HPDE6-E6E7 (cell line): ENCODE measurements around the gene EFCAB12.

Experiments used
- DNase-seq: peaks from one replicate; pipeline ENCODE4 v3.0.0; 2011; ENCODE audit warnings: missing footprints; ENCODE audit errors: extremely low spot score

The EFCAB12 gene

GRCh38 chr3:129445471-129445870 lies 17.0 kb upstream of the EFCAB12 start:
- DNase-seq: no peak

- no peak for DNase-seq
Measured at GRCh38 chr3:129442947-129443346, 14.5 kb upstream of the EFCAB12 start.

DNA sequence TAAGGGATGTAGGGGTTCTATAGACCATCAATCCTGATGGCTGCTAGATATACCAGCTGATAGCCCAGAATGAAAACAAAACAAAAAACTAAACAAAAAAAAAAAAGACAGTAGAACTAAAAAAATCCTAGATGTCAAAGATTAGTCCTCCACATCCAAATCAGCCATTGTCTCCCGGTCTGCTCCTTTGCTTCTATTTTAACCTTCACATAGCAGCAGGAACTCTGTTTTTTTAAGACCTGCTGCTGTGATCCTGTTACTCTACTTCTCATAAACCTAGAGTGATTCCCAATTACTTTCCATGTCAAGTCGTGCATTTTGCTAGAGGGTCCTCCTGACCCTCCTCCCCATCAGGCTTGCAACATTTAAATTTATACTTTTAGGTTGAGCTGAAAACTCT lies 14.1 kb upstream of the EFCAB12 start:
- DNase-seq: no peak

- no peak for DNase-seq
Measured at GRCh38 chr3:129441782-129442181, 13.3 kb upstream of the EFCAB12 start.

- no peak for DNase-seq
Measured at GRCh38 chr3:129441215-129441614, 12.8 kb upstream of the EFCAB12 start.

DNA sequence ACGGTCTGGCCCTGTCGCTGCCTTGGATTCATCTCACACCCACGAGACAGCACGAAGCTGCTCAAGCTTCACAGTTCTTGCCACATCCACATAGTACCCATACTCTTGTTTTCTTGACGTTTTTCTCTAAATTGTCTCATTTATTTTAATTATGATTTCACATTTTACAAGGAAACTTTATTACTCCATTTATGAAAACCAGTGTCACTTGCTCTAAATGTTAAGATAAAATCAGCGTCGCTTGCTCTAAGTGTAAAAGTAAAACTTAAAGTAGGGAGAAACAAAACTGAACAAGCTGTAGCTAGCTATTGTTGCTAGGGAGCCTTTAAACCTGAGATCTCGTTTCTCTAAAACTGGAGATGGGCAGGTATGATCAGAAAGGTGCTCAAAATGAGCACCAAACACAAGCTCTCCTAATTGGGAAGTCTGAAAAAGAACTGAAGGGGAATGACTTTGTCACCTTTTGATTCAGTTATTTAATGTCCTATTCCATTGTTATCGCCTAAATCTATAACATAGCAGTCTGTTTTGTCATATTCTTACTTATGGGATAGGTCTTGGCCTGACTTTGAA lies 12.3 kb upstream of the EFCAB12 start:
- DNase-seq: no peak

DNA sequence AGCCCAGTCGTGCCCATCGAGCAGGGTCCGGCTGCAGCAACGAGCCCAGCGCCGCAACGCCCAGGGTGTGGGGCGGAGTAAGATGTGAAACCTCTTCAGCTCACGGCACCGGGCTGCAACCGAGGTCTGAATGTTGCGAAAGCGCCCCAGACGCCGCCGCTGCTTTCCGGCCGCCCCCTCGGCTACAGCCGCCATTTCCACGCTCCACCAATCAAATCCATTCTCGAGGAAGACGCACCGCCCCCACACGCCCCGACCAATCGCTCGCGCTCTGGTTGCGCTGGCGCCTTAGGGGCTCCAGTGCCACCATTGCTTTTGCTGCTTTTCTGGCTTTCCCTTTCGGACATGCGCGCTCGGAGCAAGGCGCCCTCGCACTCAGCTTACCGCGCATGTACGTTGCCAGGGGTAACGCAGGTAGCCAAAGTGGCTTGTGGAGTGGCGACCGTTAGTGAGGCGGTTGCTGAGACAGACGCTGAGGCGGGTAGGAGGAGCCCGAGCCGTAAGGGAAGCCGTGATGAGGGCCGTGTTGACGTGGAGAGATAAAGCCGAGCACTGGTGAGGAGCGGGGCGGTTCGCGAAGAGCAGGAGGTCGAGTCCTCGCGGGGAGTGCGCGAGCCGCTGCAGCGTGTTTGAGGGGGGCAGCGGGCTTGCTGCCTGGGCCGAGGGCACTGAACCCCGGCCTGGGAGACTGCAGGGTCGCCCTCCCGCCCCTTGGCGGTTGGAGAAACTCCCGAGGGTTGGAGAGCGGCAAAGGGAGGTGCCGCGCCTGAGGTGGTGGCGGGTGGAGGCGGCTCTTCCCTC lies 11.6 kb upstream of the EFCAB12 start, which contains the start of the genes IFT122 and MBD4:
TSS of gene IFT122 (plus strand) at position 408 of the 801 bp plus-strand sequence. CDS start at position 515, 107 bp downstream.
TSS of gene MBD4 (minus strand) at position 132 of the 801 bp plus-strand sequence. CDS start at position 17, 115 bp downstream.
- peak; percentile 96 for DNase-seq

DNA sequence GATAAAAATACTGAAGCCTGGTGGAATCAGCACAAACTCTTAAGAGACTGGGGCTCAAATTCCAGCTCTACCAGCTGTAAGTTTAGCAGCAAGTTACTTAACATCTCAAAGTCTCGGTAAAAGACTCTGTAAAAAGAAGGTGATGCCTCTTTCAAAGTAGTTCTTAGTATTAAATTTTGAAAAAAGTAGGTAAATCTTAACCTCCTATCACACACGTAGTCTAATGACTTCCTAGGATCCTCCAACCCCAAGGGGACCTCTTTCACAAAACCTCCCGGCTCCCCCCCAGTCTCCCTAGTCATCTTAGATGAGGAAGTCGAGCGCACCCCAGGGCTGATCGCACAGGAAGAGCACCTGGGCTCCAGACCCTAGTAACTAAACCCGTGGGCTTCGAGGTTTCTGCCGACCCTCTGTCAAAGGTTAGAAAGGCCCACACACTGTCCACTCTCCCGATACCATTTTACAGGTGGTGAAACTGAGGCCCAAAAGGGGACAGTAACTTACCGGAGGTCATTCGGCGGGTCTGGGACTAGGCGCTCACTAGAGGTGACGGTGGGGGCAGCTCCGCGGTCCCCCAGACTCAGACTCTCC lies 10.9 kb upstream of the EFCAB12 start:
- DNase-seq: peak; percentile 22

GRCh38 chr3:129435367-129435766 lies 6.9 kb upstream of the EFCAB12 start:
- no peak for DNase-seq

DNA sequence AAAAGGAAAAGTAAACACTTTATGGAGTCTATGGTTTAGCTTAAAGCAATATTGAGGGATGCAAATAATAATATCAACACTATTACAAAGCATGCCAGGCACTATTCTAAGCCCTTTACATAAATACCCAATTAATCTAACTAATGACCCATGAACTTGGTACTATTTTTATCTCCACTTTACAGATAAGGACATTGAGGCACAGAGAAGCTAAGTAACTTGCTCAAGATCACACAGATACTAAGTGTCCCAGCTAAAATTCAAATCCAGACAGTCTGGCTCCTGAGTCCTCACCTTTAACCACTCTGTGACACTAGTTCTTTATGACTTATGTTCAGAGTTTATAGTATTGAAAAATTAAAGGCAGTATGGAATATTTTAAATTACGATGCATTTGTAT lies 5.7 kb upstream of the EFCAB12 start:
- DNase-seq: no peak

- DNase-seq: no peak
Measured at GRCh38 chr3:129433565-129433964, 5.1 kb upstream of the EFCAB12 start.

- DNase-seq: no peak
Measured at GRCh38 chr3:129432671-129433070, 4.2 kb upstream of the EFCAB12 start.

GRCh38 chr3:129432036-129432435 lies 3.6 kb upstream of the EFCAB12 start:
- no peak for DNase-seq

- DNase-seq: no peak
Measured at GRCh38 chr3:129429602-129430001, 1.2 kb upstream of the EFCAB12 start.

- DNase-seq: no peak
Measured at GRCh38 chr3:129429080-129429451, 630 bp upstream of the EFCAB12 start.

DNA sequence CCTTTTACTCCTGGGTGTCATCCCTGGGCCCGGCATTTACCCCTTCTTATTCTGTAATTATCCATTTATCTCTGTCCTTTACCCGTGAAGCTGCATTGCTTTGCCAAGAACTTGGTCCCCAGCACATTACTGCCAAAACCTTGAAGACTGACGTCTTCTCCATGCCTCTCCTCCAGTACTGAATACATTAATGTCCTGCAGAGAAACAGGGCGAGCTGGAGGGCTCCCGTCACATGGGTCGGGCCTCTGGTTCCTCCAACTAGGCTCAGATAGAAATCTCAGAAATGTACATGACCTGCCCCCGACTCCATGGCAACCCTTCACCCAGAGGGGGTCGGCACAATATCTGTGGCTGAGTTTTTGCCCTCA lies 445 bp downstream of the EFCAB12 start:
- no peak for DNase-seq

DNA sequence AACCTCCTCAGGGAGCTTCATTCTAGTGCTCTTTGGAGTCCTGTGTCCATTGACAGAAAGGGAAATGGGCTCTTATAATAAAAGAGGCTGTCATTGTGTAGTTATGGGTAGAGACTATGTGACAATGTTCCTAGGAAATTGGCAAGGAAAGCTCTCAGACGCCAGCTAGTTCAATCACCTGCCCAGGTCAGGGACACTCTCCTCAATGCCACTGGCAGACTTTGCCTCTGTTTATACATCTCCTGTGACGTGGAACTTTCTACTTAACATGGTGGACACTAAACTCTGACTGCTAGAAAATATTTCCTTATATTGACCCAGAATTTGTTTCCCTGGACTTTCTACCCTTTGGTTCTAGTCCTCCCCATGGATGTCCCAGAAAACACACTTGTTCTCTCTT lies 2.8 kb downstream of the EFCAB12 start:
- DNase-seq: no peak

- no peak for DNase-seq
Measured at GRCh38 chr3:129425213-129425612, 3.2 kb downstream of the EFCAB12 start.

- no peak for DNase-seq
Measured at GRCh38 chr3:129424185-129424841, 4.1 kb downstream of the EFCAB12 start.

- no peak for DNase-seq
Measured at GRCh38 chr3:129422897-129423296, 5.5 kb downstream of the EFCAB12 start.

DNA sequence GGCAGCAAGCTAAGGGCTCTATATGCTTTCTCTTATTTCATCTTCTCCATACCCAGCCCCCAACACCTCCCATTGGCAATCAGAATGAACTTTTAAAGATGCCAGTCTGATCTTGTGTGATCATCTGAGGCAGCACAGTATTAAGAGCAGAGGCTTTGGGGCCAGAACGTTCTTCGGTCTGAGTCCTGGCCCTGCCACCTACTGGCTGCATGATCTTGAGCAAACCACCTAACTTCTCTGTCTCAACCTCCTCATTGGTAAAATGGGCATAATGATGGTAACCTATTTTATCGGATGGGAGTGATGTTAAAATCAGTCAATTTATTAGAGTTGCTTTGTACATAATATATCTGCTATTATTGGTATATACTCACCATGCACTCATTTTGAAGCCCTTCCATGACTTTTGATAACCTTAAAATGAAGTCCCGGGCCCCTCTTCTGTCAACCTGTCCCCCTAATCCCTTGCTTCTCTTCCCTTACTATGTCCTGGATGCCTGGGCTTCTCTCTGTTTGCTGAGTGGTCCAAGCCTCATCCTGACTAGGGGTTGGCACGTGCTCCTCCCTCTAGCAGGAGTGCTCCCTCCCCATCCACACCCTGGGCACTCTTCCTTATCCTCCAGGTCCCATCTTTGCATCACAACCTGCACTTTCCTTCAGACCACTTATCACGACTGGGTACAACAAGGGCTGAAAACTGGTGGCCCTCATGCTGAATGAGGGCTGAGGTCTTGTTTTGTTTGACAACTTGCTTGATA lies 6.3 kb downstream of the EFCAB12 start:
- no peak for DNase-seq
